HepG2 (cell line): ENCODE data around the gene FTL. TPM values are rescaled to one million over a fixed set of nuclear protein-coding genes. Genes with fewer than 3 reads are reported as not detected.

Source experiments
- CHD2 ChIP-seq: IDR thresholded peaks from 2 replicates; pipeline ENCODE4 v1.6.1; 2011; ENCODE audit warnings: low read depth, low read length, improper control_type of control experiment
- GATAD2A ChIP-seq: IDR thresholded peaks from 2 replicates; pipeline ENCODE4 v1.6.1; 2016
- HOXA3 ChIP-seq: sonication (generic); formaldehyde crosslinking; IDR thresholded peaks from 2 replicates; pipeline ENCODE4 v1.5.0; 2020; ENCODE audit warnings: missing genetic modification reagents
- MED1 ChIP-seq: sonication (generic); formaldehyde crosslinking; IDR thresholded peaks from 2 replicates; pipeline ENCODE4 v1.4.0; 2020; ENCODE audit warnings: missing genetic modification reagents
- NR2C2 ChIP-seq: sonication (generic); formaldehyde crosslinking; IDR thresholded peaks from 2 replicates; pipeline ENCODE4 v1.4.0; 2020; ENCODE audit warnings: missing genetic modification reagents, mild to moderate bottlenecking, moderate library complexity, borderline replicate concordance
- POLR2AphosphoS2 ChIP-seq: IDR thresholded peaks from 2 replicates; pipeline ENCODE4 v1.6.1; 2011; ENCODE audit warnings: low read depth, low read length, improper control_type of control experiment
- POLR2G ChIP-seq: fragments of 200-400 bp; formaldehyde crosslinking; IDR thresholded peaks from 2 replicates; pipeline ENCODE4 v1.6.1; 2018; ENCODE audit warnings: mild to moderate bottlenecking, low read depth, low read length, moderate library complexity
- RBM22 ChIP-seq: fragments of 200-400 bp; formaldehyde crosslinking; optimal IDR thresholded peaks from 2 replicates; pipeline ENCODE3; 2017; ENCODE audit warnings: mild to moderate bottlenecking, low read length, moderate library complexity
- SP5 ChIP-seq: IDR thresholded peaks from 2 replicates; pipeline ENCODE4 v1.6.1; 2016; ENCODE audit warnings: low read depth, borderline replicate concordance
- SYNCRIP ChIP-seq: fragments of 200-400 bp; formaldehyde crosslinking; IDR thresholded peaks from 2 replicates; pipeline ENCODE4 v1.6.1; 2018; ENCODE audit warnings: mild to moderate bottlenecking, low read depth, low read length; ENCODE audit not compliant: insufficient read depth
- THAP11 ChIP-seq: IDR thresholded peaks from 2 replicates; pipeline ENCODE4 v1.6.1; 2016; ENCODE audit warnings: missing biosample characterization, missing genetic modification reagents
- ZBTB42 ChIP-seq: sonication (generic); formaldehyde crosslinking; IDR thresholded peaks from 2 replicates; pipeline ENCODE4 v1.5.0; 2020; ENCODE audit warnings: mild to moderate bottlenecking, missing genetic modification reagents
- ZC3H4 ChIP-seq: sonication (generic); formaldehyde crosslinking; IDR thresholded peaks from 2 replicates; pipeline ENCODE4 v1.4.0; 2020; ENCODE audit warnings: missing genetic modification reagents, borderline replicate concordance
- ZNF143 ChIP-seq: sonication (generic); formaldehyde crosslinking; IDR thresholded peaks from 2 replicates; pipeline ENCODE4 v1.4.0; 2020; ENCODE audit warnings: missing genetic modification reagents
- ZNF430 ChIP-seq: sonication (generic); formaldehyde crosslinking; IDR thresholded peaks from 2 replicates; pipeline ENCODE4 v1.9.0; 2021; ENCODE audit warnings: mild to moderate bottlenecking, missing genetic modification reagents
- ZNF558 ChIP-seq: sonication (generic); formaldehyde crosslinking; IDR thresholded peaks from 2 replicates; pipeline ENCODE4 v1.9.0; 2022; ENCODE audit warnings: mild to moderate bottlenecking, missing genetic modification reagents, borderline replicate concordance
- ZNF614 ChIP-seq: IDR thresholded peaks from 2 replicates; pipeline ENCODE4 v1.6.1; 2018; ENCODE audit warnings: missing biosample characterization, missing genetic modification reagents, inconsistent platforms, borderline replicate concordance
- ZNF7 ChIP-seq: IDR thresholded peaks from 2 replicates; pipeline ENCODE4 v1.6.1; 2016; ENCODE audit warnings: missing biosample characterization, missing genetic modification reagents
- ZNF878 ChIP-seq: sonication (generic); formaldehyde crosslinking; IDR thresholded peaks from 2 replicates; pipeline ENCODE4 v1.8.1; 2023; ENCODE audit warnings: mild to moderate bottlenecking, missing genetic modification reagents, moderate library complexity
- ZSCAN25 ChIP-seq: sonication (generic); formaldehyde crosslinking; IDR thresholded peaks from 2 replicates; pipeline ENCODE4 v1.8.0; 2022; ENCODE audit warnings: mild to moderate bottlenecking, missing genetic modification reagents
- polyA plus RNA-seq, 8 experiments: library from polyadenylated mRNA; depleted of rRNA in 3 of 8; stranded (reverse) in 7 of 8; unstranded in 1 of 8; fragments of >200 nt; fragmentation: Illumina TruSeq in 4 of 8; extraction: Trizol in 4 of 8; gene quantifications; 2 replicates each; pipeline versions ENCODE4 v1.2.1 to v1.2.3, GENCODE V29; 2011 to 2016; ENCODE audit warnings: low read depth in 4 of 8, missing spikeins in 1 of 8, mixed read lengths in 1 of 8; ENCODE audit not compliant: insufficient read depth in 1 of 8
- total RNA-seq, 5 experiments: library from RNA; depleted of rRNA; stranded (reverse); fragments of >200 nt; fragmentation: Illumina TruSeq; extraction: Trizol; gene quantifications; 2 replicates each; pipeline ENCODE4 v1.2.3, GENCODE V29; 2016; ENCODE audit warnings: low read depth in 1 of 5
- TF ChIP-seq, protein P1 (sequence below): IDR thresholded peaks from 2 replicates; pipeline ENCODE4 v1.6.1; 2016; ENCODE audit warnings: missing compliant biosample characterization, missing genetic modification reagents, borderline replicate concordance
- TF ChIP-seq, protein P2 (sequence below): sonication (generic); formaldehyde crosslinking; IDR thresholded peaks from 2 replicates; pipeline ENCODE4 v1.5.0; 2020; ENCODE audit warnings: mild to moderate bottlenecking, missing genetic modification reagents
- TF ChIP-seq, protein P3 (sequence below): sonication (generic); formaldehyde crosslinking; IDR thresholded peaks from 2 replicates; pipeline ENCODE4 v1.4.0; 2020; ENCODE audit warnings: missing genetic modification reagents, borderline replicate concordance
- TF ChIP-seq, protein P4 (sequence below): sonication (generic); formaldehyde crosslinking; IDR thresholded peaks from 2 replicates; pipeline ENCODE4 v1.4.0; 2020; ENCODE audit warnings: missing genetic modification reagents

FTL gene
- total and polyA plus RNA-seq, 2 of the 13 experiments (the other 11 are each of a cell fraction or from before 2014, with no cell fraction given) = 2,721 to 8,800 TPM

DNA sequence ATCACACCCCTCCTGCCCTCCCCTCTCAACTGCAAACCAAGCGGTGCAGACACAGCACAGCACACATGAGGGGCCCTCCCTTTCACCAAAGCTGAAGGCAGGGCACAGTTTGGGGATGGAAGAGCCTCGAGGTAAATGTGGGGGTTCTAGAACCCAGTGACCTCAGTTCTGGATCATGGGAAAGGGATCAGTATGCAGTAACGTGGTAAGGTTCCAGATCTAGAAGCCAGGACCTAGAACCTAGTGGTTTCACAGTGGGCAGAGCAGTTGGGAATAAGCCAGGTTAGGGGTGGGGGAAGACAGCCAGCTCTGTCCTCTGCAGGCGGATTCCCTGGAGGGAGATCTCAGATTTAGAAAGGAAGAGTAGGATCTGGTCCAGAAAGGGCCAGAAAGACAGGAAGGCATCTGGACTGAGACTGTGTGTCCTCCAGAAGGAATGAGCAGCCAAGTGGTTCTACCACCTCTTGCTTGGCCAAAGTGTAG lies 3.1 kb downstream of the FTL start (continued):
- TF ChIP-seq ZNF430 (CRISPR knock-in tag) (no peak), RBM22 (peak; percentile 98), SP5 (no peak), POLR2G (peak; percentile 89), POLR2AphosphoS2 (peak; percentile 93; the same call in 1 of the 2 replicates), ZSCAN25 (CRISPR knock-in tag) (no peak), ZC3H4 (0 out of 2 replicates have a peak, but pooled peaks have one; percentile 17), THAP11 (no peak), ZNF558 (CRISPR knock-in tag) (no peak), HOXA3 (CRISPR knock-in tag) (peak; percentile 8; the same call in 1 of the 2 replicates), ZNF614 (CRISPR knock-in tag) (no peak), MED1 (0 out of 2 replicates have a peak, but pooled peaks have one; percentile 21), ZNF143 (0 out of 2 replicates have a peak, but pooled peaks have one; percentile 12), ZNF7 (CRISPR knock-in tag) (no peak), GATAD2A (CRISPR knock-in tag) (0 out of 2 replicates have a peak, but pooled peaks have one; percentile 7), CHD2 (0 out of 2 replicates have a peak, but pooled peaks have one; percentile 13), SYNCRIP (no peak), NR2C2 (CRISPR knock-in tag) (peak; percentile 7; the same call in 1 of the 2 replicates), ZNF878 (CRISPR knock-in tag) (peak; percentile 35; the same call in 1 of the 2 replicates), ZBTB42 (no peak)
- TF ChIP-seq, protein P1, sequence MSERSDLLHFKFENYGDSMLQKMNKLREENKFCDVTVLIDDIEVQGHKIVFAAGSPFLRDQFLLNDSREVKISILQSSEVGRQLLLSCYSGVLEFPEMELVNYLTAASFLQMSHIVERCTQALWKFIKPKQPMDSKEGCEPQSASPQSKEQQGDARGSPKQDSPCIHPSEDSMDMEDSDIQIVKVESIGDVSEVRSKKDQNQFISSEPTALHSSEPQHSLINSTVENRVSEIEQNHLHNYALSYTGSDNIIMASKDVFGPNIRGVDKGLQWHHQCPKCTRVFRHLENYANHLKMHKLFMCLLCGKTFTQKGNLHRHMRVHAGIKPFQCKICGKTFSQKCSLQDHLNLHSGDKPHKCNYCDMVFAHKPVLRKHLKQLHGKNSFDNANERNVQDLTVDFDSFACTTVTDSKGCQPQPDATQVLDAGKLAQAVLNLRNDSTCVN (CRISPR knock-in tag) = peak; percentile 98
- TF ChIP-seq, protein P2, sequence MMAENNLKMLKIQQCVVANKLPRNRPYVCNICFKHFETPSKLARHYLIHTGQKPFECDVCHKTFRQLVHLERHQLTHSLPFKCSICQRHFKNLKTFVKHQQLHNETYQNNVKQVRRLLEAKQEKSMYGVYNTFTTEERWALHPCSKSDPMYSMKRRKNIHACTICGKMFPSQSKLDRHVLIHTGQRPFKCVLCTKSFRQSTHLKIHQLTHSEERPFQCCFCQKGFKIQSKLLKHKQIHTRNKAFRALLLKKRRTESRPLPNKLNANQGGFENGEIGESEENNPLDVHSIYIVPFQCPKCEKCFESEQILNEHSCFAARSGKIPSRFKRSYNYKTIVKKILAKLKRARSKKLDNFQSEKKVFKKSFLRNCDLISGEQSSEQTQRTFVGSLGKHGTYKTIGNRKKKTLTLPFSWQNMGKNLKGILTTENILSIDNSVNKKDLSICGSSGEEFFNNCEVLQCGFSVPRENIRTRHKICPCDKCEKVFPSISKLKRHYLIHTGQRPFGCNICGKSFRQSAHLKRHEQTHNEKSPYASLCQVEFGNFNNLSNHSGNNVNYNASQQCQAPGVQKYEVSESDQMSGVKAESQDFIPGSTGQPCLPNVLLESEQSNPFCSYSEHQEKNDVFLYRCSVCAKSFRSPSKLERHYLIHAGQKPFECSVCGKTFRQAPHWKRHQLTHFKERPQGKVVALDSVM = no peak
- TF ChIP-seq, protein P3, sequence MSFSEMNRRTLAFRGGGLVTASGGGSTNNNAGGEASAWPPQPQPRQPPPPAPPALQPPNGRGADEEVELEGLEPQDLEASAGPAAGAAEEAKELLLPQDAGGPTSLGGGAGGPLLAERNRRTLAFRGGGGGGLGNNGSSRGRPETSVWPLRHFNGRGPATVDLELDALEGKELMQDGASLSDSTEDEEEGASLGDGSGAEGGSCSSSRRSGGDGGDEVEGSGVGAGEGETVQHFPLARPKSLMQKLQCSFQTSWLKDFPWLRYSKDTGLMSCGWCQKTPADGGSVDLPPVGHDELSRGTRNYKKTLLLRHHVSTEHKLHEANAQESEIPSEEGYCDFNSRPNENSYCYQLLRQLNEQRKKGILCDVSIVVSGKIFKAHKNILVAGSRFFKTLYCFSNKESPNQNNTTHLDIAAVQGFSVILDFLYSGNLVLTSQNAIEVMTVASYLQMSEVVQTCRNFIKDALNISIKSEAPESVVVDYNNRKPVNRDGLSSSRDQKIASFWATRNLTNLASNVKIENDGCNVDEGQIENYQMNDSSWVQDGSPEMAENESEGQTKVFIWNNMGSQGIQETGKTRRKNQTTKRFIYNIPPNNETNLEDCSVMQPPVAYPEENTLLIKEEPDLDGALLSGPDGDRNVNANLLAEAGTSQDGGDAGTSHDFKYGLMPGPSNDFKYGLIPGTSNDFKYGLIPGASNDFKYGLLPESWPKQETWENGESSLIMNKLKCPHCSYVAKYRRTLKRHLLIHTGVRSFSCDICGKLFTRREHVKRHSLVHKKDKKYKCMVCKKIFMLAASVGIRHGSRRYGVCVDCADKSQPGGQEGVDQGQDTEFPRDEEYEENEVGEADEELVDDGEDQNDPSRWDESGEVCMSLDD (CRISPR knock-in tag) = peak; percentile 93; the same call in 1 of the 2 replicates
- TF ChIP-seq, protein P4, sequence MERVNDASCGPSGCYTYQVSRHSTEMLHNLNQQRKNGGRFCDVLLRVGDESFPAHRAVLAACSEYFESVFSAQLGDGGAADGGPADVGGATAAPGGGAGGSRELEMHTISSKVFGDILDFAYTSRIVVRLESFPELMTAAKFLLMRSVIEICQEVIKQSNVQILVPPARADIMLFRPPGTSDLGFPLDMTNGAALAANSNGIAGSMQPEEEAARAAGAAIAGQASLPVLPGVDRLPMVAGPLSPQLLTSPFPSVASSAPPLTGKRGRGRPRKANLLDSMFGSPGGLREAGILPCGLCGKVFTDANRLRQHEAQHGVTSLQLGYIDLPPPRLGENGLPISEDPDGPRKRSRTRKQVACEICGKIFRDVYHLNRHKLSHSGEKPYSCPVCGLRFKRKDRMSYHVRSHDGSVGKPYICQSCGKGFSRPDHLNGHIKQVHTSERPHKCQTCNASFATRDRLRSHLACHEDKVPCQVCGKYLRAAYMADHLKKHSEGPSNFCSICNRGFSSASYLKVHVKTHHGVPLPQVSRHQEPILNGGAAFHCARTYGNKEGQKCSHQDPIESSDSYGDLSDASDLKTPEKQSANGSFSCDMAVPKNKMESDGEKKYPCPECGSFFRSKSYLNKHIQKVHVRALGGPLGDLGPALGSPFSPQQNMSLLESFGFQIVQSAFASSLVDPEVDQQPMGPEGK = 0 out of 2 replicates have a peak, but pooled peaks have one; percentile 34
